Caco-2 (cell line): ENCODE results near the gene IL12RB1. TPM values are rescaled to one million over a fixed set of nuclear protein-coding genes. Genes with fewer than 3 reads are reported as not detected.

Experiments used
- BruUV-seq: library from RNA; stranded (reverse); fragments of 400-500 nt; replicated peaks from 2 replicates; lab custom pipeline; 2021; lab: Mats Ljungman, UMichigan
- CTCF ChIA-PET: fragments of 300-600 bp; sonication (Branson Sonifier 250); formaldehyde crosslinking; loops from one replicate; lab custom pipeline; 2022; ENCODE audit warnings: antibody characterized with exemption; lab: Charles Lee
- POLR2A ChIA-PET: fragments of 300-600 bp; sonication (Branson Sonifier 250); formaldehyde crosslinking; loops from one replicate; lab custom pipeline; 2022; ENCODE audit warnings: antibody characterized with exemption; lab: Charles Lee
- DNase-seq, 2 experiments: peaks; one replicate each; pipeline versions ENCODE4 v3.0.0 to v3.0.0-alpha.2; 2020 to 2022
- H3K27me3 ChIP-seq: replicated peaks from 2 replicates; pipeline ENCODE4 v1.6.0; 2011; ENCODE audit warnings: low read length; ENCODE audit not compliant: control insufficient read depth, insufficient read depth
- H3K36me3 ChIP-seq: 2 replicates; pipeline ENCODE4 v1.5.1; 2011; ENCODE audit warnings: low read length; ENCODE audit not compliant: control insufficient read depth, insufficient read depth
- H3K4me1 ChIP-seq: fragments of 250-450 bp; sonication (Bioruptor Pico); 2 replicates; pipeline ENCODE4 v1.5.1; 2020; ENCODE audit warnings: mild to moderate bottlenecking
- H3K4me3 ChIP-seq: 2 replicates; pipeline ENCODE4 v1.5.1; 2011; ENCODE audit warnings: low read depth, mild to moderate bottlenecking, control low read depth, low read length
- H3K9me3 ChIP-seq: fragments of 250-450 bp; sonication (Bioruptor Pico); 2 replicates; pipeline ENCODE4 v1.5.1; 2020; ENCODE audit warnings: mild to moderate bottlenecking, moderate library complexity
- H3K27ac Mint-ChIP-seq: one replicate; pipeline ENCODE4 v1.8.0; 2022; ENCODE audit warnings: mixed read lengths; ENCODE audit not compliant: unreplicated experiment
- H3K27me3 Mint-ChIP-seq: one replicate; pipeline ENCODE4 v1.8.0; 2022; ENCODE audit warnings: mixed read lengths; ENCODE audit not compliant: insufficient read depth, unreplicated experiment
- H3K36me3 Mint-ChIP-seq: one replicate; pipeline ENCODE4 v1.8.0; 2022; ENCODE audit warnings: mild to moderate bottlenecking, mixed read lengths; ENCODE audit not compliant: insufficient read depth, unreplicated experiment
- H3K4me1 Mint-ChIP-seq: one replicate; pipeline ENCODE4 v1.8.0; 2022; ENCODE audit warnings: low read depth, mixed read lengths; ENCODE audit not compliant: unreplicated experiment
- H3K4me3 Mint-ChIP-seq: one replicate; pipeline ENCODE4 v1.8.0; 2022; ENCODE audit warnings: mild to moderate bottlenecking, moderate library complexity, mixed read lengths; ENCODE audit not compliant: unreplicated experiment
- H3K9me3 Mint-ChIP-seq: one replicate; pipeline ENCODE4 v1.8.0; 2022; ENCODE audit warnings: mixed read lengths; ENCODE audit not compliant: unreplicated experiment
- intact Hi-C: fragments of 100-400 bp; cut with micrococcal nuclease; formaldehyde crosslinking; loops from one replicate; pipeline ENCODE4 v1.10.0; 2022; ENCODE audit not compliant: unreplicated experiment
- total RNA-seq: library from RNA; stranded (reverse); gene quantifications from 2 replicates; pipeline ENCODE4 v1.2.3, GENCODE V29; 2022
- TF ChIP-seq, protein P1 (sequence below), 2 experiments: fragments of 200-600 bp in 1 of 2; IDR thresholded peaks; 1 replicate in 1 of 2; 2 replicates in 1 of 2; pipeline versions ENCODE4 v1.5.1 to v1.8.0; 2011 to 2022; ENCODE audit warnings: antibody characterized with exemption in 1 of 2, control low read depth in 1 of 2, inconsistent platforms in 1 of 2, low read depth in 1 of 2, low read length in 1 of 2, mild to moderate bottlenecking in 1 of 2, moderate library complexity in 1 of 2; ENCODE audit not compliant: insufficient read depth in 1 of 2, severe bottlenecking in 1 of 2, unreplicated experiment in 1 of 2

Gene IL12RB1
- total RNA-seq, 1 experiment from 2014 or later, result not detected

DNA sequence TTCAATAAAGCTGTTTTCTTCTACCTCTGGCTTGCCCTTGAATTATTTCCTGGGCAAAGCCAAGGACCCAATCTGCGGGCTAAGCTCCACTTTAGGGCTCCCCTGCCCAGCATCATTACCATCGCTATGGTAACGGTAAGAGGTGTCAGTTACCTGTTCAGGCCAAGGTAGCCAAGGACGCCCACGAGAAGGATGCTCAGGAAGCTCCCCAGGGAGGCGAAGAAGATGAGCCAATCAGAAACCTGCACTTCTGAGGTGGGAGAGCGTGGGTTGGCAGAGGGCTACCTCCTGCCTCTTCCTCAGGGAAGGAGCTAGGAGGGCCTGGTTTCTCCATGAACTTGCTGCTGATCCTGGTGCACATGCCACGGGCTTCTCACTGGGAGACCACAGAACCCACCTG is 24.7 kb downstream of the IL12RB1 start:
- Mint-ChIP-seq H3K4me1 (no peaks in the 10 kb centered on the region), H3K9me3 (no peaks in the 10 kb centered on the region), H3K4me3 (no peak overlapping the region), H3K27ac (no peak overlapping the region), H3K27me3 (no peaks in the 10 kb centered on the region), H3K36me3 (no peaks in the 10 kb centered on the region)
- ChIA-PET POLR2A (no interaction called here), CTCF (no interaction called here)
- BruUV-seq, result no TSS peak
- H3K9me3 ChIP-seq, result no peaks in the 10 kb centered on the region
- intact Hi-C loops, result no loop called here
- no peaks in the 10 kb centered on the region for H3K4me1 ChIP-seq
- DNase-seq, result no peak
- TF ChIP-seq, protein P1, sequence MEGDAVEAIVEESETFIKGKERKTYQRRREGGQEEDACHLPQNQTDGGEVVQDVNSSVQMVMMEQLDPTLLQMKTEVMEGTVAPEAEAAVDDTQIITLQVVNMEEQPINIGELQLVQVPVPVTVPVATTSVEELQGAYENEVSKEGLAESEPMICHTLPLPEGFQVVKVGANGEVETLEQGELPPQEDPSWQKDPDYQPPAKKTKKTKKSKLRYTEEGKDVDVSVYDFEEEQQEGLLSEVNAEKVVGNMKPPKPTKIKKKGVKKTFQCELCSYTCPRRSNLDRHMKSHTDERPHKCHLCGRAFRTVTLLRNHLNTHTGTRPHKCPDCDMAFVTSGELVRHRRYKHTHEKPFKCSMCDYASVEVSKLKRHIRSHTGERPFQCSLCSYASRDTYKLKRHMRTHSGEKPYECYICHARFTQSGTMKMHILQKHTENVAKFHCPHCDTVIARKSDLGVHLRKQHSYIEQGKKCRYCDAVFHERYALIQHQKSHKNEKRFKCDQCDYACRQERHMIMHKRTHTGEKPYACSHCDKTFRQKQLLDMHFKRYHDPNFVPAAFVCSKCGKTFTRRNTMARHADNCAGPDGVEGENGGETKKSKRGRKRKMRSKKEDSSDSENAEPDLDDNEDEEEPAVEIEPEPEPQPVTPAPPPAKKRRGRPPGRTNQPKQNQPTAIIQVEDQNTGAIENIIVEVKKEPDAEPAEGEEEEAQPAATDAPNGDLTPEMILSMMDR (IDR thresholded peaks at IDR 0.05; ENCODE audit: insufficient read depth in 1 of 2, low read depth in 1 of 2, low read length in 1 of 2, severe bottlenecking in 1 of 2, unreplicated experiment in 1 of 2), result no peak
- no peak overlapping the region for H3K4me3 ChIP-seq
- no peaks in the 10 kb centered on the region for H3K36me3 ChIP-seq
- H3K27me3 ChIP-seq, result no peaks in the 10 kb centered on the region

DNA sequence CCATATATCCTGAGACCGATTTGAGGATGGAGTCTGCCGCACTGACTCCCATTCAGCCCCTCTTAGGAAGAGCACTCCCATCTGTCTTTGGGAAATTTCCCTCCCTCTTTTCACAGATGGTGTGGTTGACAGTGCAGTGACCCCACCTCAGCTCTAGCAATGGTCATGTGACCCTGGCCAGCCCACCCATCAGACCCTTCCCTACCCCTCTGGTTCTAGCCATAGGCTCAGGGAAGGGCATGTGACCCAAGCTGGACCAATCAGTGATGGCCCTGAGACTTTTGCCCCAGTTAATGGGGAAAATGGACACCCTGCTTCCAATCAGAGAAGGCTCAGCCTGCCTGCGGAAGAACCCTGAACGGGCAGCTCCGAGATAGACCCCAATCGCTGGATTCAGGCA is 26.3 kb downstream of the IL12RB1 start:
- no peak overlapping the region for H3K4me3 Mint-ChIP-seq
- no peaks in the 10 kb centered on the region for H3K4me1 ChIP-seq
- H3K27me3 Mint-ChIP-seq, result no peaks in the 10 kb centered on the region
- H3K36me3 Mint-ChIP-seq, result no peaks in the 10 kb centered on the region
- no TSS peak for BruUV-seq
- H3K9me3 ChIP-seq, result no peaks in the 10 kb centered on the region
- no peaks in the 10 kb centered on the region for H3K27me3 ChIP-seq
- ChIA-PET CTCF (no interaction called here), POLR2A (no interaction called here)
- H3K9me3 Mint-ChIP-seq, result no peaks in the 10 kb centered on the region
- no peaks in the 10 kb centered on the region for H3K36me3 ChIP-seq
- TF ChIP-seq, protein P1 (IDR thresholded peaks at IDR 0.05; ENCODE audit: insufficient read depth in 1 of 2, low read depth in 1 of 2, low read length in 1 of 2, severe bottlenecking in 1 of 2, unreplicated experiment in 1 of 2), result no peak
- H3K4me3 ChIP-seq, result no peak overlapping the region
- DNase-seq, result no peak
- no peaks in the 10 kb centered on the region for H3K4me1 Mint-ChIP-seq
- intact Hi-C loops, result no loop called here
- H3K27ac Mint-ChIP-seq, result no peak overlapping the region

DNA sequence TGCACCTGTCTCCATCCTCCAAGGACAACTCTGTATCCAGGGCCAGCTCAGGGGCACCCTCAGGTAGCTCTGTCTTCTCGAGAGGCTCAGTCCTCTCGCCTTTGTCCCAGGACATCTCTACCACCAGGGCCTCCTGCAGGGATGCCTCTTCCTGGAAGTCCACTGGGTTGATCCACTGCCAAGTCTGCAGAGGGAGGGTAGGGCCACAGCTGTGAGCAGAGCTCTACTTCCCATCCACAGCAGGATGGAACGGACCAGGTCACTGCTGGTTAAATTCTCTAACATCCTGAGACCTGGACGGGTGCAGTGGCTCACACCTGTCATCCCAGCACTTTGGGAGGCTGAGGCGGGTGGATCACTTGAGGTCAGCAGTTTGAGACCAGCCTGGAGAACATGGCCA is 26.8 kb downstream of the IL12RB1 start:
- H3K9me3 ChIP-seq, result no peaks in the 10 kb centered on the region
- Mint-ChIP-seq H3K36me3 (no peaks in the 10 kb centered on the region), H3K4me1 (no peaks in the 10 kb centered on the region), H3K27ac (no peak overlapping the region), H3K27me3 (no peaks in the 10 kb centered on the region), H3K9me3 (no peaks in the 10 kb centered on the region), H3K4me3 (no peak overlapping the region)
- no peak overlapping the region for H3K4me3 ChIP-seq
- intact Hi-C loops, result loop anchor here (2.0 kb wide), 1 partner anchor 121 kb away; no protein-coding TSS in a partner anchor
- no peak for DNase-seq
- TF ChIP-seq, protein P1 (IDR thresholded peaks at IDR 0.05; ENCODE audit: insufficient read depth in 1 of 2, low read depth in 1 of 2, low read length in 1 of 2, severe bottlenecking in 1 of 2, unreplicated experiment in 1 of 2), result no peak
- ChIA-PET CTCF (no interaction called here), POLR2A (no interaction called here)
- BruUV-seq, result no TSS peak
- no peaks in the 10 kb centered on the region for H3K27me3 ChIP-seq
- no peaks in the 10 kb centered on the region for H3K36me3 ChIP-seq
- no peaks in the 10 kb centered on the region for H3K4me1 ChIP-seq
